Heart left ventricle (tissue), 16 donors: ENCODE results near the gene PRKAG2. TPM values are rescaled to one million over a fixed set of nuclear protein-coding genes. Genes with fewer than 3 reads are reported as not detected.
A peak's percentile ranks its signal among the peaks of the same experiment; 100 is the strongest.

Experiments
- ATAC-seq, 4 donors: fragments of 200-7000 bp; cut with Tn5 transposase; one replicate each; pipeline ENCODE4 v1.9.1; 2020 to 2022; ENCODE audit warnings: moderate library complexity in 4 of 4, mild to moderate bottlenecking in 3 of 4, moderate number of reproducible peaks in 1 of 4
- DNase-seq, 5 donors: peaks; one replicate each; pipeline ENCODE4 v3.0.0-alpha.2; 2020
- H3K27ac ChIP-seq, 12 donors: fragments of 200-600 bp; sonication (generic) in 4 of 12; one replicate each; pipeline versions ENCODE4 v1.5.0 to v1.8.0; 2016 to 2022; ENCODE audit warnings: mild to moderate bottlenecking in 2 of 12
- H3K27me3 ChIP-seq, 9 donors: fragments of 200-600 bp; sonication (generic) in 2 of 9; one replicate each; pipeline versions ENCODE4 v1.5.1 to v1.8.0; 2016 to 2022; ENCODE audit warnings: mild to moderate bottlenecking in 3 of 9
- H3K36me3 ChIP-seq, 9 donors: fragments of 200-600 bp; sonication (generic) in 2 of 9; one replicate each; pipeline versions ENCODE4 v1.5.0 to v1.8.0; 2018 to 2022; ENCODE audit warnings: mild to moderate bottlenecking in 2 of 9
- H3K4me1 ChIP-seq, 12 donors: fragments of 200-600 bp; sonication (generic) in 4 of 12; one replicate each; pipeline versions ENCODE4 v1.5.0 to v1.8.0; 2016 to 2022; ENCODE audit warnings: mild to moderate bottlenecking in 3 of 12
- H3K4me3 ChIP-seq, 12 donors: fragments of 200-600 bp; sonication (generic) in 4 of 12; one replicate each; pipeline versions ENCODE4 v1.5.0 to v1.8.0; 2017 to 2022; ENCODE audit warnings: mild to moderate bottlenecking in 9 of 12, moderate library complexity in 4 of 12
- H3K9me3 ChIP-seq, 12 donors: fragments of 200-600 bp; sonication (generic) in 4 of 12; one replicate each; pipeline versions ENCODE4 v1.5.0 to v1.8.0; 2016 to 2022; ENCODE audit warnings: mild to moderate bottlenecking in 1 of 12
- POLR2A ChIP-seq, 2 donors: fragments of 450-650 bp; IDR thresholded peaks; one replicate each; pipeline ENCODE4 v1.6.1; 2017; ENCODE audit warnings: antibody characterized with exemption in 2 of 2, mild to moderate bottlenecking in 2 of 2, moderate library complexity in 2 of 2
- WGBS, 4 donors: extraction: QIAGEN DNeasy Blood & Tissue Kit in 2 of 4; methylation state at CpG; one replicate each; pipeline versions ENCODE4 v1.1.5 to v1.1.7; 2013 to 2018; 5-methylcytosine and 5-hydroxymethylcytosine counted together
- intact Hi-C, 10 donors: fragments of 100-400 bp; cut with DNase I; formaldehyde crosslinking; loops; one replicate each; pipeline versions ENCODE4 v1.11.1 to v1.14.2; 2022
- polyA plus RNA-seq, 2 donors: library from polyadenylated mRNA; stranded (reverse); fragments of 200-250 nt; gene quantifications; one replicate each; pipeline ENCODE4 v1.2.3, GENCODE V29; 2013
- total RNA-seq, 9 donors: library from RNA; depleted of rRNA in 2 of 9; stranded (reverse); fragments of >200 nt in 2 of 9; fragmentation: NEBNext Ultra II Directional in 3 of 9; extraction: Animal tissue kit (Norgen Biotek cat#: 25700) in 3 of 9; gene quantifications; one replicate each; pipeline versions ENCODE4 v1.1.0 to v1.2.4, GENCODE V29; 2016 to 2023
- TF ChIP-seq, protein P1 (sequence below), 12 donors: fragments of 200-600 bp; sonication (generic) in 4 of 12; IDR thresholded peaks; one replicate each; pipeline versions ENCODE4 v1.5.0 to v1.8.0; 2018 to 2022; ENCODE audit warnings: antibody characterized with exemption in 12 of 12, mild to moderate bottlenecking in 5 of 12
- donor health status: ischemic (EF 13 %, LVEDD 7.1; RV severe dilation, severe dysfunction).
- donor health status: healthy with polysubstance abuse.
- donor health status: DM: no; HTN: yes; CAD: no.
- donor health status: DM: no; HTN: no; CAD: no.
- donor health status: ischemic (EF 25% LVEDD 6.9; RV normal size, moderate dysfunction).
- donor health status: ischemic (EF 25% LVEDD 5.7; RV mildly dilated, moderate dysfunction).
- donor health status: healthy.
- donor health status: DM: yes; HTN: yes; CAD: no.
- donor health status: ischemic (EF 35%, LVEDD 5.7; RV mildly dilated, moderate dysfunction).
- donor health status: nonischemic (EF 11% LVEDD 7.7; RV severe dilation, severe dysfunction).
- donor health status: DM: yes; HTN: yes; CAD: no.
- donor health status: PGD.
- donor health status: ischemic (EF 29% LVEDD 5.4; RV normal size, mild dysfunction).
- donor health status: nonischemic (EF 23%, LVEDD 6.1; RV moderate dilation, normal function).

The PRKAG2 gene
- total and polyA plus RNA-seq, 11 donors, result 50.2 to 179 (median 108) TPM

DNA sequence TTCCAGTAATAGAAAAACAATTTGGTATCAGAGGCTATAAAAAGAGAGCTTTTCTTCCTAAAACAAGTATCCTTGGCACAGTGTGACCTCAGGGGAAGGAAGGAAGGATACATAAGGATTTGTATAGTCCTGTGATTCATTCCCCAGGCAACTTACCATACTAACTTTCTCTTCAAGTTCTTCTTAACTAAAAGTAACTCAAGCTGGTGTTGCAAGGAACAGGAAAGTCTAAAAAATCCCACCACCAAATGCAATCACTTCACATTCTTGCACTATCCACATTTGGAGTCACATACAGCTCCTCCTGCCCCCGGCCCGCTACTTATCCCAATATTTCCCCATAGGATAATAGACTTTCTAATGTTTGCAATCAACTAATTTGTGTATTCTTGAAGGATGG is 84.8 kb downstream of the PRKAG2 start:
- Histone ChIP-seq H3K4me1 (peaks cover 0 to 51% (median 8%) of the 10 kb centered on the region in 12 donors), H3K9me3 (no peaks in the 10 kb centered on the region), H3K27me3 (no peaks in the 10 kb centered on the region), H3K36me3 (no peaks in the 10 kb centered on the region), H3K27ac (no peak overlapping the region), H3K4me3 (no peak overlapping the region)
- TF ChIP-seq, protein P1, sequence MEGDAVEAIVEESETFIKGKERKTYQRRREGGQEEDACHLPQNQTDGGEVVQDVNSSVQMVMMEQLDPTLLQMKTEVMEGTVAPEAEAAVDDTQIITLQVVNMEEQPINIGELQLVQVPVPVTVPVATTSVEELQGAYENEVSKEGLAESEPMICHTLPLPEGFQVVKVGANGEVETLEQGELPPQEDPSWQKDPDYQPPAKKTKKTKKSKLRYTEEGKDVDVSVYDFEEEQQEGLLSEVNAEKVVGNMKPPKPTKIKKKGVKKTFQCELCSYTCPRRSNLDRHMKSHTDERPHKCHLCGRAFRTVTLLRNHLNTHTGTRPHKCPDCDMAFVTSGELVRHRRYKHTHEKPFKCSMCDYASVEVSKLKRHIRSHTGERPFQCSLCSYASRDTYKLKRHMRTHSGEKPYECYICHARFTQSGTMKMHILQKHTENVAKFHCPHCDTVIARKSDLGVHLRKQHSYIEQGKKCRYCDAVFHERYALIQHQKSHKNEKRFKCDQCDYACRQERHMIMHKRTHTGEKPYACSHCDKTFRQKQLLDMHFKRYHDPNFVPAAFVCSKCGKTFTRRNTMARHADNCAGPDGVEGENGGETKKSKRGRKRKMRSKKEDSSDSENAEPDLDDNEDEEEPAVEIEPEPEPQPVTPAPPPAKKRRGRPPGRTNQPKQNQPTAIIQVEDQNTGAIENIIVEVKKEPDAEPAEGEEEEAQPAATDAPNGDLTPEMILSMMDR (IDR thresholded peaks at IDR 0.05), result no peak
- TF ChIP-seq POLR2A (IDR thresholded peaks at IDR 0.05), result no peak
- ATAC-seq (no peak), DNase-seq (no peak)
- intact Hi-C loops, result no loop called here
- WGBS, 4 donors, result 87 to 94% (median 90%) methylated on average over 2 of the region's 2 CpGs

DNA sequence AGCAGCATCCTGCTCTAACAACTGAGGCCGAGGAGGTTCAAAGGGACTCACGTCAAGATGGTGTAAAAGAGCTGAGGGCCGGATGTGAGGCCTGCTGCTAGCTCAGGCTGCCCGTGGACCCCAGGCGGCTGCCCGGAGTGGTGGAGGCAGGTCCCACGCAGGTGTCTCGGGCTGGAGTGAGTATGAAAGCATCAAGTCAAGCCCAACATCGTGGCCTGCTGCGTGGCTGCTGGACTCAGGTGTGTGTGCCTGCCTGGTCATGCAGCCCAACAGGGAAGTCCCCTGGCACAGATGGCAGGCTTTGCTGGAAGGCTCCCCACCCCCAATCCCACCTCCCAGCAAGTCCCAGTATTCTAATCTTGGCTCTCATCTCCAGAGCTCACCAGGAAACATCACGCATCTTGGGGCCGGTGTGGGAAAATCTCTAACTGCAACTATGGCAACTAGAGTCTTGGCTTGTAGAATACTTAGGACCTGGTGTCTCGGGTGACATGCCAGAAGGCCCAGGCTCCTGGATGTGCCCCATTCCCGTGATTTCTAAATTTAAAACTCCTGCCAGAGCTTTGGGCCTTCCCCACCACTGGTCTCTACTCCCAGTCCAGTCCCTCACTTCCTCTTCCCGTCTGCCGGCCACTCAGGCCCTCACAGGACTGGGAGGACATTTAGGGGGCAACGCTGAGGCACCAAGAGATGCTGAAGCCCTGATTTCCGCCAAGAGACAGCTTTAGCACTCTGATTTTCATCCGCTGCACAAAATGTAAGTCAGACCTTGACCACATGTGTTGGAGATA is 85.9 kb downstream of the PRKAG2 start:
- Histone ChIP-seq H3K36me3 (peaks cover 0 to 2% (median 0%) of the 10 kb centered on the region in 9 donors), H3K9me3 (no peaks in the 10 kb centered on the region), H3K27me3 (no peaks in the 10 kb centered on the region), H3K27ac (no peak overlapping the region), H3K4me1 (peaks cover 0 to 41% (median 1%) of the 10 kb centered on the region in 12 donors), H3K4me3 (no peak overlapping the region)
- no peak for TF ChIP-seq POLR2A (IDR thresholded peaks at IDR 0.05)
- TF ChIP-seq, protein P1 (IDR thresholded peaks at IDR 0.05), result no peak
- ATAC-seq (no peak), DNase-seq (peak in 1 of 5 donors; percentile 11)
- intact Hi-C loops, result no loop called here
- WGBS, 4 donors, result 84 to 87% (median 85%) methylated on average over 17 to 19 of the region's 19 CpGs

DNA sequence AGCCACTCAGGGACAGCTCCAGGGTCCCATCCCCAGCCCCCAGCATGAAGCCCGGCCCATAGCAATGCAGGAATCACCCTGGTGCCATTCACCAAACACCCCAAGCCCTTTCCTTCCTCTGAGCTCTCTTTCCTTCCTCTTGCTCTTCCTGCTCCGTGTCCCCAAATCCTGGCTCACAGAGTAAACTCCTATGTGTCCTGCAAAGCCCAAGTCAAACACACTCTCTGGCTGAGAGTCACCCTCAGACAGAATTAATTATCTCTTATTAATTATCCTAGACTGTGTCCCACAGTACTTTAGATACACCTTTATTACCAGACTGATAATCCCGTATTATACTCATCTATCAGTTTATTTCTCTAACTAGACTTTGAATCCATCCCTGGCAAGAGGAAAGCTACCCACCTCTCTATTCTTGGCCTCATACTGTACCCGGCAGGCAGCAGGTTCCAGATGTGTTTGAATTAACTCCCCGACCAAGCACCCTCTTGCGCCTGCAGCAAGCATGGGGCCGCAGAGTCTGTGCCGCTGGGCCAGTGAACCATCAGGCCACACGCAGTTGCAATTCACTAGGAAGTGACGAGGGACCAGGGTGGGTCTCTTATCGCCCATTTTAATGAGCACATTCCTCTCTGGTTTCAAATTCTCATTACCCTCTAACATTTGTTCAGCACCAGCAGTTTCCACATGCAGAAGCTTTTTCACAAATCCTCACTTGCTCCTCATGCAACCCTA is 86.7 kb downstream of the PRKAG2 start:
- no peaks in the 10 kb centered on the region for H3K27me3 ChIP-seq
- ATAC-seq, result no peak
- H3K4me3 ChIP-seq, result no peak overlapping the region
- 91 to 93% (median 92%) methylated on average over 11 of the region's 11 CpGs for WGBS, 4 donors
- TF ChIP-seq, protein P1 (IDR thresholded peaks at IDR 0.05), result no peak
- TF ChIP-seq POLR2A (IDR thresholded peaks at IDR 0.05), result no peak
- DNase-seq, result no peak
- intact Hi-C loops, result no loop called here
- no peaks in the 10 kb centered on the region for H3K9me3 ChIP-seq
- peaks cover 0 to 4% (median 0%) of the 10 kb centered on the region in 9 donors for H3K36me3 ChIP-seq
- no peak overlapping the region for H3K27ac ChIP-seq
- H3K4me1 ChIP-seq, result peaks cover 0 to 35% (median 0%) of the 10 kb centered on the region in 12 donors

- DNase-seq, result peak in 1 of 5 donors; percentile 13
- TF ChIP-seq, protein P1 (IDR thresholded peaks at IDR 0.05), result no peak
- TF ChIP-seq POLR2A (IDR thresholded peaks at IDR 0.05), result no peak
- ATAC-seq, result no peak
- H3K4me1 ChIP-seq, result peaks cover 0 to 27% (median 0%) of the 10 kb centered on the region in 12 donors
- no peaks in the 10 kb centered on the region for H3K9me3 ChIP-seq
- H3K27ac ChIP-seq, result no peak overlapping the region
- WGBS, 4 donors, result 90 to 95% (median 92%) methylated on average over 11 of the region's 11 CpGs
- intact Hi-C loops, result loop anchor here in 3 of 10 donors (10.0 kb wide), 3 partner anchors 65 to 145 kb away; partner anchors contain the start of gene PRKAG2 (in 1 of the 3)
- H3K36me3 ChIP-seq, result peaks cover 0 to 4% (median 0%) of the 10 kb centered on the region in 9 donors
- no peak overlapping the region for H3K4me3 ChIP-seq
- H3K27me3 ChIP-seq, result no peaks in the 10 kb centered on the region
Observed at GRCh38 chr7:151789380-151789947, 87.5 kb downstream of the PRKAG2 start.
